Effector memory CD4-positive, alpha-beta T cell (primary cell): Measurements from ENCODE around the gene GPR162.

Experiments used
- DNase-seq, 3 donors: peaks; one replicate each; pipeline ENCODE4 v3.0.0-alpha.2; 2020
- H3K27ac ChIP-seq: 2 replicates; pipeline ENCODE4 v1.7.0; 2013; ENCODE audit warnings: mild to moderate bottlenecking, low read length, moderate library complexity; ENCODE audit not compliant: insufficient read depth, poor library complexity, severe bottlenecking
- H3K27me3 ChIP-seq: replicated peaks from 2 replicates; pipeline ENCODE4 v1.7.0; 2013; ENCODE audit warnings: mild to moderate bottlenecking, low read length; ENCODE audit not compliant: insufficient read depth, control insufficient read depth, poor library complexity, severe bottlenecking
- H3K36me3 ChIP-seq: 2 replicates; pipeline ENCODE4 v1.7.0; 2013; ENCODE audit warnings: mild to moderate bottlenecking, low read length, moderate library complexity; ENCODE audit not compliant: control insufficient read depth, insufficient read depth
- H3K4me1 ChIP-seq: 2 replicates; pipeline ENCODE4 v1.7.0; 2013; ENCODE audit warnings: low read length, mild to moderate bottlenecking; ENCODE audit not compliant: control insufficient read depth, insufficient read depth, poor library complexity, severe bottlenecking
- H3K4me3 ChIP-seq: 2 replicates; pipeline ENCODE4 v1.7.0; 2013; ENCODE audit warnings: low read length, low read depth, mild to moderate bottlenecking; ENCODE audit not compliant: insufficient read depth, poor library complexity, severe bottlenecking
- H3K9me3 ChIP-seq: 2 replicates; pipeline ENCODE4 v1.7.0; 2013; ENCODE audit warnings: mild to moderate bottlenecking, low read length, moderate library complexity; ENCODE audit not compliant: control insufficient read depth

GPR162 gene

DNA sequence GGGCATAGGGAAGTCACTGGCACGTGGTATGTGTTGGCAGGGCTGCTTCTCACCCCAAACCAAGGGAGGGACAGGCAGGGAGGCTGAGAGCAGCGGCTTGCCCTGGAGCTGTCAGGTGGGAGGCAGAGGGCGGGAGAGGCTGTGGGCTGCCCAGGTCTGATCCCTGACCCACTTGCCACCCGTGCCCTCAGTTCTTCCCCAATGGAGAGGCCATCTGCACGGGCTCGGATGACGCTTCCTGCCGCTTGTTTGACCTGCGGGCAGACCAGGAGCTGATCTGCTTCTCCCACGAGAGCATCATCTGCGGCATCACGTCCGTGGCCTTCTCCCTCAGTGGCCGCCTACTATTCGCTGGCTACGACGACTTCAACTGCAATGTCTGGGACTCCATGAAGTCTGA is 23.8 kb downstream of the GPR162 start:
- H3K27ac ChIP-seq: no peak overlapping the region
- H3K36me3 ChIP-seq: no peaks in the 10 kb centered on the region

GRCh38 chr12:6846316-6846869 is 24.8 kb downstream of the GPR162 start:
- Histone ChIP-seq H3K27me3 (no peaks in the 10 kb centered on the region), H3K4me3 (no peak overlapping the region), H3K27ac (no peak overlapping the region), H3K4me1 (peaks cover 4% of the 10 kb centered on the region), H3K36me3 (no peaks in the 10 kb centered on the region), H3K9me3 (no peaks in the 10 kb centered on the region)
- DNase-seq: no peak

More for the DNA sequence above, 23.8 kb downstream of the GPR162 start:
- Histone ChIP-seq H3K9me3 (no peaks in the 10 kb centered on the region), H3K27me3 (no peaks in the 10 kb centered on the region), H3K4me1 (no peaks in the 10 kb centered on the region), H3K4me3 (no peak overlapping the region)
- no peak for DNase-seq

DNA sequence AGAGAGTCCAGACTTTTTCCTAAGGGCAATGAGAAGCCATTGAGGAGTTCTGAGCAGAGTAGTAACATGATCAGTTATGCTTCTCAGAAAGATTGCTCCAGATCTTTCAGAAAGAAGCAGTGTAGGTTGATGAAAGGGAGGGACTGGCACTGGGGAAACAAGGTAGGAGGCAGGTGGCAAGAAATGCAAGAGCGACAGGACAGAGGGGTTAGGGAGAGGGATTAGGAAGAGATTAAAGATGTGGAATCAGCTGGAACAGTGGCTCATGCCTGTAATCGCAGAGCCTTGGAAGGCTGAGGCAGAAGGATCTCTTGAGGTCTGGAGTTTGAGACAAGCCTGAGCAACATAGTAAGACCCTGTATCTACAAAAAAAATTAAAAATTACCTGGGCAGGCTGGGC is 26.1 kb downstream of the GPR162 start:
- no peak for DNase-seq
- no peak overlapping the region for H3K27ac ChIP-seq
- no peaks in the 10 kb centered on the region for H3K36me3 ChIP-seq
- H3K4me3 ChIP-seq: no peak overlapping the region
- H3K4me1 ChIP-seq: peaks cover 6% of the 10 kb centered on the region
- no peaks in the 10 kb centered on the region for H3K27me3 ChIP-seq
- H3K9me3 ChIP-seq: no peaks in the 10 kb centered on the region

GRCh38 chr12:6849427-6849826 is 27.8 kb downstream of the GPR162 start:
- Histone ChIP-seq H3K9me3 (no peaks in the 10 kb centered on the region), H3K4me3 (no peak overlapping the region), H3K4me1 (peaks cover 23% of the 10 kb centered on the region), H3K27me3 (no peaks in the 10 kb centered on the region), H3K36me3 (no peaks in the 10 kb centered on the region), H3K27ac (no peak overlapping the region)
- no peak for DNase-seq

GRCh38 chr12:6849976-6850560 is 28.4 kb downstream of the GPR162 start:
- no peaks in the 10 kb centered on the region for H3K36me3 ChIP-seq
- H3K9me3 ChIP-seq: no peaks in the 10 kb centered on the region
- H3K4me3 ChIP-seq: no peak overlapping the region
- no peak overlapping the region for H3K27ac ChIP-seq
- no peak for DNase-seq
- peaks cover 23% of the 10 kb centered on the region for H3K4me1 ChIP-seq
- no peaks in the 10 kb centered on the region for H3K27me3 ChIP-seq

DNA sequence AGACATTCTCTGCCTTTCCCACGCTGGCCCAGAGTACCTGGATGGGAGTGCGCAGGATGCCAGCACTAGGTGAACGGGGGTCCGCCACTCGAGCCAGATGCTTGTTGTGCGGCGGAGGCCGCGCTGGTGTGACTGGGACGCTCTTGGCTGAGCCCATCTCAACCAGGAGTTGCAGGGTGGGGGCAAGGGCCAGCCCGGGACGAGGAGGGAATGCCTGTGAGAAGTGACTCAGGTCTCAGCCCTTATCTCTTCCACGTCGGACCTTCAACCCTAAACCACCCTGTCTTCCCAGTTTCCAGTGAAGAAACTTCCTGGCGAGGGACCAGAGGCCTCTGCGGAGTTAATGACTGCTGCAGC is 29.2 kb downstream of the GPR162 start:
- Histone ChIP-seq H3K27me3 (no peaks in the 10 kb centered on the region), H3K27ac (no peak overlapping the region), H3K4me3 (peak overlapping the region; percentile 87), H3K36me3 (peaks cover 4% of the 10 kb centered on the region), H3K4me1 (peaks cover 23% of the 10 kb centered on the region), H3K9me3 (no peaks in the 10 kb centered on the region)
- no peak for DNase-seq

- peak within 1 kb of the TSS; percentile 93 for H3K27ac ChIP-seq
- H3K9me3 ChIP-seq: no peaks in the 10 kb centered on the region
- H3K36me3 ChIP-seq: peaks cover 10% of the 10 kb centered on the region
- H3K4me3 ChIP-seq: peak within 1 kb of the TSS; percentile 87
- peak; percentile 83 to 91 (median 86) for DNase-seq
- H3K4me1 ChIP-seq: peaks cover 23% of the 10 kb centered on the region
- H3K27me3 ChIP-seq: no peaks in the 10 kb centered on the region
Observed at GRCh38 chr12:6851153-6851920, 29.7 kb downstream of the GPR162 start, which contains the start of gene CDCA3. CDCA3 (minus strand) TSS chr12:6851286; CDS start chr12:6850952, 334 bp downstream.

GRCh38 chr12:6851921-6852650 is 30.5 kb downstream of the GPR162 start, which contains the start of gene USP5:
USP5 (plus strand) TSS chr12:6852150; CDS start chr12:6852180, 30 bp downstream.
- peaks cover 17% of the 10 kb centered on the region for H3K36me3 ChIP-seq
- H3K27me3 ChIP-seq: no peaks in the 10 kb centered on the region
- H3K4me1 ChIP-seq: peaks cover 23% of the 10 kb centered on the region
- peak within 1 kb of the TSS; percentile 93 for H3K27ac ChIP-seq
- peak; percentile 93 to 98 (median 98) for DNase-seq
- H3K4me3 ChIP-seq: peak within 1 kb of the TSS; percentile 87
- H3K9me3 ChIP-seq: no peaks in the 10 kb centered on the region

DNA sequence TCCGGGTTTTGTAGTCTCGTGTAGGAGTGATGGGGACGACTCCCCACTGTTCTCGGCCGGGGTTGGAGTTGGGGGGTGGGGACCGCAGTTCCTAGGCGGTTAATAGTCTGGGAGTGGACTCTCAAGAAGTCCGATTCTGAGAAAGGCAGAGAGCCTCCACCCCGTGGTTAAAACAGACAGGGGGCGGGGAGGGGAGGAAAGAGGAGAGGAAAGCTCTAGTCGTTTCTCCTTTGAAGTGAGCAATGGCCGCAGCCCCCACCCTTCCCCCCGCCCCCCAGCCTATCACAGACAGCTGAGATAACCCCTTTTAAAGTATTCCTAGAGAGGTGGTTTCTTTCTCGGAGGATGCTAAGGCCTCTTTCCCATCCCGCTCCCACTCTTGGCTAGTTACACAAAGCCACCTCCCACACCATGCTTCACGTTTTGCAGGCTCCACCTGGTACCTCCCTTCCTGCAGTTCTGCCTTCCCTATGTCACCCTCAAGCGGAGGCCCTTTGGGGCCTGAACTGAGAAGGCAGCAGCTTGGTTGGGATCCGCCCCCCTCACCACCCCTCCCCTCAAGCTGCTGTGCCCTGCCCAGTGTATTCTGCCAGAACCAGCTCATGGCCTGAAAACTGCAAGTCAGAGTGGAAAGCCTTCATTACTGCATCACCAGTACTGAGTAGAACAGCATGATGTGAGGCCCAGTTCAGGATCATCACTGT is 31.2 kb downstream of the GPR162 start:
- Histone ChIP-seq H3K9me3 (no peaks in the 10 kb centered on the region), H3K4me3 (peak overlapping the region; percentile 87), H3K4me1 (peaks cover 23% of the 10 kb centered on the region), H3K27me3 (no peaks in the 10 kb centered on the region), H3K36me3 (peaks cover 24% of the 10 kb centered on the region), H3K27ac (peak overlapping the region; percentile 93)
- peak; percentile 24 to 59 (median 53) for DNase-seq
